HG03558 (cell line): ENCODE data around the gene MTA1.
A peak's percentile ranks its signal among the peaks of the same experiment; 100 is the strongest.

Experiments
- ATAC-seq: cut with Tn5 transposase; IDR thresholded peaks from one replicate; pipeline ENCODE4 v1.9.1; 2021; ENCODE audit warnings: moderate number of reproducible peaks; ENCODE audit not compliant: unreplicated experiment; ENCODE audit errors: extremely low read depth

MTA1 gene

DNA sequence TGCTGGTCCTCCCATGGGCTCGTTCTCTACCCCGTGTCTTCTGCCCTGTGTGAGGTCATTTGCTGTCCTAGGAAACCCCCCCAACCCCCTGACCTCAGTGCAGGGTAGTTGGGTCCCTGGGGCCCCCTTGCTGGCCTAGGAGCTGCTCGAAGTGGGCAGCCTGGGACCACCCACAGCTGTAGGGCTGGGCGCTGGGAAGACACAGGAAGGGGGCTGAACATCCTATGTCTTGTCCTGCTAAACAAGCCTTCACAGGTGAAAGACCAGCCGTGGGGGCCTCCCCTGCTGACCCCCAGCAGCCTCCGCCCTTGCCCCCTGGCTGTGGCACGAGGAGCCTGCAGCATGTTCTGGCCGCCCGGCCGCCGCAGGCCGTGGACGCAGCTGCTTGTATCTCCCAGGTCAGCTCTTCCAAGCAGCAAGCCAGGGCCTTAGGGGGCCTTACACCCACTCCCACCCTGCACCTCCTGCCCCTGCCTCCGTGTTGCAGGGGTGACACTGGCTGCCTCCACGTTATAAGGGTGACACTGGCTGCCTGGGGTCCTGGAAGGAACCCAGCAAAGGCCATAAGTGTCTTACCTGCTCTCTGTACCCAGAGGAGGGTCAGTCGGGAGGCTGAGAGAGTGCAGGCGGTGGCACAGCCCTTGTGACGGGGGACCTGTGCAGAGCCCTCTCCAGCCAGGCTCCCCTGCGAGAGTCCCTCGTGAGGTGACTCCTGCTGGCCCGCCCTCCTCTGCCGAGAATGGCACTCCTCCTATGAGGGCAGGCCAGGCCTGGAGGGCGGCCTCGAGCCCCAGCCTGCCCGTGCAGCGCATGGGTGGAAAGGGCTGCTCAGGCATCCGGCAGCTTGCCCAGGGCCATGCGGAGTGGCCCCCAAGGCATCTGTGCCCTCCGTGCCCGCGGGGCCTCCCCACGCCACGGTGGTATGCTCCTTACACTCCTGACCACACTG is 32.8 kb upstream of the MTA1 start:
- no peak for ATAC-seq

DNA sequence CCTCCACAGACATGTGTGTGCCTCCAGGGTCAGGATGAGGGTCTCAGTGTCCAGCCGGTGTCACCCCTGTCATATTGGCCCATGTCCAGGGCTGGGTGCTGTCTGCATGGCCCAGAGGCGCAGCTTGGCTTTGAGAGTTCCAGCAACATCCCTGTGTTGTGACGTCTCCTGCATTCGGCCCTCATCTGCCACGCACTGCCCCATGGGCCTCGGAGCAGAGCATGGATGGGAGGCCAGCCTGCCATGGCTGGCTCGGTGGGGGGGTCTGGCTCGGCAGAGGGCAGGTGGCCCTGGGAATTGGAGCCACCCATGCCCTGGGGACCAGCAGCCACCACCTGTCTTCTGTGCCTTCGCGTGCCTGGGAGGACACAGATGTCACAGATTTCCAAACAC is 32.1 kb upstream of the MTA1 start:
- ATAC-seq: no peak

DNA sequence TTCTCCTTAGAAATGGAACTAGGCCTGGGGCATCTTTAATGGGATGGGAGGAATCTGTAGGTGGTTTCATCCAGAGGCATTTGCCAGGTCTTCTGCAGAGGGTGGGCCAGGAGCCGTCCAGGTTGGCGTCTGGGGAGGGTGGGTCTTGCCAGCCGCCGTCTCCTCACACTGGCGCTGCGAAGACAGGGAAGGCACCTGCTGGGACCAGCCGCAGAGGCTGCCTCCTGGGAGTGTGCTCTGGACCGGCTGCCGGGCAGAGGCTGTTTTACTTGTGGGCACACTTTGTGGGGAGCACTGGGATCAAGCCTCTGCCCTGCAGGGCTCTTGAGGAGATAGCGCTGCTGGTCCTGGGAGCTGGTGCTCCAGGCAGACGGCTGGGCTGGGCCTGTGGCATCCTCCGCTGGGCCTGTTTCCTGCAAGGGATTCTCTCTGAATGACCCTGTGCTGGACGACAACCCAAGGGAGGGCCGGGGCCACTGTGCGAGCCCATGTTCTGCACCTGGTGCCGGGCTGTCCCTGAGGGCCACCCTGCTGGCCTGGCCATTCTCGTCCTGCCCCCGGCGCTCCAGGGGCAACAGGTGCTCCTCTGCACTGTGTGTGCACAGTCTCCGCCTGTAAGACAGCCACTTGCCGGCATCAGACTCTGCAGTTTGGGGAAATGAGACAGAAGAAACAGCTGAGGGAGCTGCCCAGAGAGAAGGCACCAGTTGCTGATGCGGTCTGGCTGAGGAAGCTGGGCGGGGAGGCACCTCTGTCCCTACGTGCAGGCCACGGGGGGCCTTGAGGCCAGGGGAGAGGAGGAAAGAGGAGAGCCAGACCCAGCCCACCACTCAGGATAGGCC is 31.3 kb upstream of the MTA1 start:
- no peak for ATAC-seq

DNA sequence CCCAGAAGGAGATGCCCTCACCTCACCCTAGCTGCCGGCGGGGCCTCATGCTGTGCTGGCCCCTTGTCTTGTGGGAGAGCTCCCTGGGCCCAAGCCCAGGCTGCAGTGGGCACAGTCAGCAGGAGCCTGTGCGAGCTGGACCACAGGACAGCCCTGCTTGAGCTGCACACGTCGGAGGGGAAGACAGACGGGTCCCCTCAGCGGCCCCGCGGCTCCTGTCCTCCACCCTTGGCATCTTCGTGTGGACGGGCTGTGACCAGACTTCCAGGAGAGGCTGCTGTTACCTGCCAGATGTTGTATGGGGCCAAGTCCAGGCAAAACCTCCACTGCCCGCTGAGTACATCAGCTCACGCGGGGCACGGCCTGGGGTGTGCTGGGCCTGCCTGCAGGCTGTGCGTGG is 30.7 kb upstream of the MTA1 start:
- ATAC-seq: no peak

DNA sequence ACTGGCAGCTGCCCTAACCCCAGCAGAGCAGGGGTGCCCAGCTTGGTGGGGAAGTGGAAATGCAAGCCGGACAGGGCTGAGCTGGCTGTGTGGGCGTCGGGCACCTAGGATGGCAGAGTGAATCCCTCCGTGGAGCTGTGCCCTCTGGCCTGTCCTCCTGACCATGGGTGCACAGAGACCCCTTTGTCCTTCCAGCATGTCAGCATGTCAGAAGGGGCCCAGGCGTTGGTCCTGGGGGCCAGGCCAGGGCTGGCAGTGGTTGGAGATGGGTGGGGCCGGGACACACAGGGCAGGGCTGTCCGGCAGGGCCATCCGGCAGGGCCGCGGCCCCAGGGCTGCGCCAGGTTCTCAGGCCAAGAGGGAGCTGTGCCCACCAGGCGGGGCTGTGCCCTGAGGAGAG is 30.1 kb upstream of the MTA1 start:
- no peak for ATAC-seq

DNA sequence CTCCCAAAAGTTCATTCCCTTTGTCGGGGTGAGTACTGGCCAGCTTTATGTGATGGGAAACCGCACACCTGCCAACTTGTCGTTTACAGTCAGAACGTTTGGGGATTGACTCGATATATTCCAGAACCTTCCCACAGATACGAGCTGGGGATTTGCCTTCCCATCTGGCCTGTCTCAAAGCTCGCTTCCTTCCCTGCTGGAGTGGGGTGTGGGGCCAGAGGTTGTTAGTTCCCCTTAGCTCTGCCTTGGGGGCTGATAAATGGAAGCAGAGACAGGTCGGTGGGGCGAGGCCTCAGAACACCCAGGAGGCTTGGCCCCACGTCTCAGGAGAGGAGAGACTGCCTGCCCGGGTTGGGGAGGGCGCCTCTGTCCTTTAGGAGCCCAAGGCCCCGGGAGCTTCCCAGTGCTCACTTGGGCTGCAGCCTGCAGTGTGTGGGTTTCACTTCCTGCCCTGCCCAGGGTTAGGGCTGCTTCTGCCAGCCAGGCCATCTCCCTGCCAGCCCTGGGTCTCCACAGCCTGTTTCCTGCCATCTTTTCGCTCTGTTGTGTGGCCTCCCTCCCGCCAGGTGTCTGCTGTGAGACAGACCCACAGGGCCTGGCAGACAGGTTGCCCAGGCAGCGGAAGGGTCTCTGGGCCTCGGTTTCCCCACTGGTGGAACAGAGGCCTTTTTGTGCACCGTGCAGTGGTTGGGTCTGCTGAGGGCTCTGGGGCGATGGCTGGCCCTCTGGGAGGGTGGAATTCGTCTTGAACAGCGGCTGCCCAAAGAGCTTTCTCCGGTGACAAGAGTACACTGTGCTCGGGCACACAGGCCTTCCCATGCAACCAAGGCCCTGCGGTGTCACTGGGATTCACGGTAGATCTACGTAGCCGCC is 29.4 kb upstream of the MTA1 start:
- no peak for ATAC-seq

DNA sequence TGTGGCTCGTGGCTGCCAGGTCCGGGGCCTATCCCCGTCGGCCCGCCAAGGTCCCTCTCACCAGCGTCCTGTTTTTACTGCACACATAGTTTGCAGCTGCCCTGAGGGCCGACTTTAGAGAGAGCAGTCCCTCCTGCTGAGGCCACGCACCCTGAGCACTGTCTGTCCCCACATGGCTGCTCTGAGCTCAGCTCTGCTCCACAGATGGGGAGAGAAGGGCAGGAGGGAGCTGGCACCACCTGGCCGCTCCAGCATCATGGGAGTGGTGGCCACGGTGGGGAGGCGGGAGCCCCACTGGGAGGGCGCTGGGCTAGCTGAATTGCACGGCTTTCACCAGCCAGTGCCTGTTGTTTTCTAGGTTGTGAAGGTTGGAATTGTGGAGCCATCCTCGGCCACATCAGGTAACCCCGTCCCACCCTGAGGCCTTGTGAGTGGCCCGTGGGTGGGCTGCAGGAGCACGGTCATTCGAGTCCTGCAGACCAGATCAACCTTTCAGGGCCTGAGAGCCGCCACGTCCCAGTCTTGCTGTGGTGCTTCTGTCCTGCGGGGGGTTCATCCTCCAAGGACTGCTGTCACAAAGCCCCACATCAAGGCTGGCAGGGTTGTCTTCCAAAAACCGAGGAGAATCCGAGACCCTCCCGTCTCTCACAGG is 28.7 kb upstream of the MTA1 start:
- ATAC-seq: no peak

DNA sequence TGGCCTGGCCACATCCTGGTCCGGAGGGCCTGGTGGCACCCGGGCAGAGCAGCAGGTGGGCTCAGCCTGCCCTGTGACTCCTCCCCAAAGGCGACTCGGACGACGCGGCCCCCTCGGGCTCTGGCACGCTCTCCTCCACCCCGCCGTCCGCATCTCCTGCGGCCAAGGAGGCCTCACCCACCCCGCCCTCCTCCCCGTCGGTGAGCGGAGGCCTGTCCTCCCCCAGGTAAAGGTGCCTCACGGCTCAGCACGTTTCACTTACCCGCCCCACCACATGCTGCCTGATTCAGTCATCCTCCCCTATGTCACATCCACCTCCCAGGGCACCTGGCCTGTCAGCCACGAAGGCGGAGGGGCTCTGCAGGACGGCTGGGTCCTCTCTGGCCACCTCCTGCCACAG is 28.1 kb upstream of the MTA1 start:
- ATAC-seq: no peak

DNA sequence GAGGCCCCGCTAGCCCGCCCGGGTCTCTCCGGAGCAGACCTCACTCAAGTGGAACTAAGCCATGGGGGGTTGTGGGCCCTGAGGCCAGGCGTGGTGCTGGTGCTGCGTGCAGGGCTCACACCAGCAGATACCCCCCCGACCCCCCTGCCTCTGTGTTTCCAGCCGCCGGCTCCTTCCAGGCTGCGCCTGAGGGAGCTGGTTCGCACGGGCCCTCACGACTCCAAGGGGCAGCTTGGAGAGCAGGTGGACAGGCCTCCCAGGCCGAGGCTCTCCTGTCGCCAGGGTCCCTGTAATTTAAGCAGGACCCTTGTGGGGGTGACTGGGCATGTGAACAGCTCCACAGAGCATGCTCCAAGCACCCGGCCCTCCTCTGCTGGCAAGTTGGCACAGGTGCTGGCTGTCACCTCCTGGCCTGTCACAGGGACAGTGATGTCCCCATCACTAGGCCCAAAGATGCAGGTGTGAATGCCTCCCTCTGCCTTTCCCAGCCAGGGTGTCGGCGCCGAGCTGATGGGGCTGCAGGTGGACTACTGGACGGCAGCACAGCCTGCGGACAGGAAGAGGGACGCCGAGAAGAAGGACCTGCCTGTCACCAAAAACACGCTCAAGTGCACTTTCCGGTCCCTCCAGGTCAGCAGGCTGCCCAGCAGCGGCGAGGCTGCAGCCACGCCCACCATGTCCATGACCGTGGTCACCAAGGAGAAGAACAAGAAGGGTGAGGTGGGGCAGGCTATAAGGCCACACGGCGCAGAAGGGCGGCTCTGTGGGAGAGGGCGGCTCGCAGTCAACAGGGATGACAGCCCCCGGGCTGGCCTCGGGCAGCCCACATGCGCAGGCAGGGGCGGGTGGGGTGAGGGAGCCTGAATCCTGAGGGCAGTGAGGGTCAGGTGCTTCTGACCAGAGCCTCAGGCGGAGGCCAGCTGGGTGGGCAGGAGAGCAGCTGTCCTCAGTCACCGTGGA is 27.2 kb upstream of the MTA1 start:
- no peak for ATAC-seq

DNA sequence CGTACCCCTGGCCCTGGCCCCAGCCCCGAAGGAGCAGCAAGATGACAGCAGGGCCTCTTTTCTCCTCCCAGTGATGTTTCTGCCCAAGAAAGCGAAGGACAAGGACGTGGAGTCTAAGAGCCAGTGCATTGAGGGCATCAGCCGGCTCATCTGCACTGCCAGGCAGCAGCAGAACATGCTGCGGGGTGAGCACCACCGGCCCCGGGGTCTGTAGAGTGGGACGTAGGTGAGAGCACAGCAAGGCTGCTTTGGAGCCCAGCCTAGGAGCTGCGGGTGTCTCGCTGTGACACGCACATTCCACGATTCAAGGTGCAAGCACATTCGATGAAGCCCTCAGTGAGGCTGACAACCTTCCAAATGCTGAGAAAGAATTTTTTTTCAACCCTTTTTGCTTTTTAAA is 26.5 kb upstream of the MTA1 start:
- ATAC-seq: no peak

DNA sequence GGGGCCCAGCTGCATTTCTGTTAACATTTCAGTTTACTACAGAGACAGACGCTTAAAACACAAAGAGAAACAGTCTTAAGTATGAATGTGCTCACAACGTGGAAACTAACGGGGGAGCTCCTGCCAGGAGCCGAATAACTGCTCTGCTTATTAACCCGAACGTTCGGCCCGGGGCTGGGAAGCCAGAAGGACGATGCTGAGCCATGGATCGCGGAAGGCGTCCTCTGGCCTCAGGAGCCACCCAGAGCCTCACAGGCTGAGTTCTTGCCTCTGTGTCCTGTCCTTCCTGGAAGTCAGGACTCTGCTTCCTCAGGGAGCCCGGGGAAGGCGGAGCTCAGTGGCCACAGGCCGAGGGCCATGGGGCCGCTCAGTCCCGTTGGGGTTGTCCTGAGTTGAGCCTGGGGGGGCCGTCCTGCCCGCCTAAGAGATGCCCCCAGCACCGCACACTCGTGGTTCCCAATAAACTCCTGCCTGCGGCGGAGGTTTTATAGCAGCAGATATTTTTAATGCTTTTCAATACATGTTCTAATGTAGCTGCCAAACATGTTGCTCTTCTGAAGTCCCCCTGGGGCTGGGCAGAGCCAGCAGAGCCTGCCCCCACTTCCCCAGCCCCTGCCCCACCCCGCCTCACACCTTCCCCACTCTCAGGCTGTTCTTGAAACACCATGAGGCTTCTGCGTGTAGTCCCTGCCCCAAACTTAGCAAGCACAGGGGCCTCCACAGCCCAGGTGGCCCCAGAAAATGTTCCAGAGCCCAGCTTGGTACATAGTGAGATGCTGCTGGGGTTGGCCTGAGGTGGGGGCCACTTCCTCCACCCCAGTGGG is 24.7 kb upstream of the MTA1 start:
- no peak for ATAC-seq

DNA sequence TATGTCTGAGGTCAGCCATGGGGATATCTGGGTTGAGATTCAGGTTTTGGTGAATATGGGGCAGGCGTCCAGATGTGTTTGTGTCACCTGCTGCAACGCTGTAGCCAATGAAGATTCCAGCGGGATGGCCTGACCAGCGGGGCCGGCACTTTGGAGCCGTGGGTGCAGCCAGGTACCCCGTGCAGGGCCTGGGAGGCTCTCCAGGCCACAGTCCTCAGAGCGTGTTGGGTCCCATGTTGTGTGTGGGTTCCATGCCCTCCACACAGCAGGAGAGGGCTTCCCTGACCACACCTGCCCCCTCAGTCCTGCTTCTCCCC is 24.1 kb upstream of the MTA1 start:
- no peak for ATAC-seq

DNA sequence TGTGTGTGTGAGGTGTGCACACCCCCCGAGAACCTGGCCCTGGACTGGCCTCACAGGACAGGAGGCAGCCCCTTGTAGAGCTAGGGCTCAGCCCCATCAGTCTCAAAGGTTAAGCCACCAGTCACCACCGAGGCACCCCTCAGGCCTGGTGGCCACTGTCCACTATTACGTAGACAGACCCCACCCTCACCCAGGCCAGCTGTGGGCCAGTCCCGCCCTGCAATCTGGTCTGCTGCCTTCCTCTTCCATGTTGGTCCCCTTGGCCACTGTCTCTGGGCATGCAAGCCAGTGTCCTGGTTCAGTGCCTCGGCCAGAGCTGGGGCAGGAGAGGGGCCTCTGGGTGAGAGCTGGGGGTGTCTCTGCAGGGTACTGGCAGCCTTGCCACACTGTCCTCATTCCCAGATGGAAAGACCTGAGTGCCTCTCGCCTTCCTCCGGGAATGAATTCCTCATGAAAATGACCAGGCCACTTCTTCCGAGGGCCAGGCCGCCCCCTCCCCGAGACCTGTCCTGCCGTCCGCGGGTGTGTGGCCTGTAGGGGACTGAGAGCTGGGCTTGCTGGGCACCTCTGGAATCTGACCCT is 22.2 kb upstream of the MTA1 start:
- ATAC-seq: no peak

DNA sequence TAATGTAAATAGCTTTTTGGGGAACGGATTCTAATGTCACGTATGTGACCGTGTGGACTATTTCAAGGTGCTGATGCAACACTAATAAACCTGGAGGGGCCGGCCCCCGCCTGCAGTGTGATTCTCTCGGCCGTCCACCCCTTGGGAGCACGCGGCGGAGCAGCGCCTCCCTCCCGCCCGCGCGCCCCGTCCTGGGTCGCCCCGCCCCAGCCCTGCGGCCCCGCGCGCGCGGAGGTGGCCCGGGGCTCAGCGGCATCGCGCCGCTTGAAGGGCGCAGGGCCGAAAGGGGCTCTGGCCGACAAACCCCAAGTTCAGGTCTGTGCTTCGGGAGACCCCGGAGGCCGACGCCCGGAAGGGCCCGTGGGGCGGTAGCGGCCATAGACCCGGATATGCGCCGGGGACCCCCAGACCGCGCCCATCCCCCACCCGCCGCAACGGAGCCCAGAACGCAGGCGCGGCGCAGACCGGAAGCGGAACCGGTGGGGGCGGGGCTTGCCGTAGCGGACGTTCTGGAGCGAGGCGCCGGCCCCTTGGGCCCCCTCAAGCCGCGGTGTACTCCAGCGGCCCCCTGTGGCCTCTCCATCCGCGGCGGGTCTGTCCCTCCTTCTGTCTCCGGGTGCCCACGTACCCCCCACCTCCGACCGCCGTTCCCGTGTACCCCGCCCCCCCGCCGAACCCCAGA is 21.4 kb upstream of the MTA1 start, which contains the start of gene TEX22:
TSS of gene TEX22 (plus strand) at position 495 of the 682 bp plus-strand sequence. CDS start 803 bp downstream, outside the sequence.
- ATAC-seq: peak; percentile 49

DNA sequence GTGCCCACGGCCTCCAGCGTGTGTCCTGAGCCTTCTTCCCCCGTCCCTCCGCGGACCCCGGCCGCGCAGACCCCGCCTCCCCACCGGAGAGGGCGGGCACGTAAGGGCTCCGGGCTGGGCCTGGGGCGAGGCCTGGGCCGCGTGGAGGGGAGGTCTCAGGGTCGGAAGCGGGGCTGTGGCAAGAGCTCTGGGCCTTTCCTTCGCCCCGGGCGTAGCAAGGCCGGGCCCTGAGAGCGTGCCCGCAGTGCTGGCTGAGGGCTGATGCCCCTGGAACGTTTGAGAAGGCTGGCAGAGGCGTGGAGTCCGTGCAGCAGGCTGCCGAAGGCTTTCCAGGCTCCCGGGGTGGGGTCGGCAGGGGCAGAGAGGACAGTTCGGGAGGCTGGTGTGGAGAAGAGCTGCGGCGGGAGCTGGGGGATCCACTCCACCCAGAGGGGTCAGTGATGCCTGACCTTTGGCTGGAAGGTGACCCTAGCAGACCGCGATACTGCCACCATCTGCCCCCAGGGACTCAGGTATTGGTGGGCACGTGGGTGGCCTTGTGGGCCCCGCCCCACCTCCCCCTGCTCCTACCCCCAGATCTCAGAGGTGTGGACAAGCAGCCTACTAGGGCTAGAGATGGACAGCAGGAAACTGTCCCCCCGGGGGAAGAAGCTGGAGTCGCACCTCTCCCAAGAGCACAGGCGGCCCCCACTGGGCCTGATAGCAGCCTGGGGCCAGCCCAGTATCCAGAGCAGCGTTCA is 20.7 kb upstream of the MTA1 start:
- ATAC-seq: no peak

DNA sequence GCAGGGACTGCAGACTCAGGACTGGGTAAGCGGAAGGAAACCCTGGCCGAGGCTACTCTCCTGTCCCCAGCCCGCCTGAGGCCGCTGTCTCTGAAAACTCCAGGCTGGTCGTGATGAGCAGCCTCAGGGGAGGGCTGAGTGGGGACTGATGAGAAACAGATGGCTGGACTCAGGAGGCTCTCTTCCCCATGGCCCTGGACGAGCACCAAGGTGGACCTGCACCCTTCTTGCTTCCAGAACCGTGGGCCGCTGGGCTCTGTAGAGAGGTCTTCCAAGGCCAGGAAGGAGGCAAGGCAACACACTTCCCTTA is 20.2 kb upstream of the MTA1 start:
- no peak for ATAC-seq

DNA sequence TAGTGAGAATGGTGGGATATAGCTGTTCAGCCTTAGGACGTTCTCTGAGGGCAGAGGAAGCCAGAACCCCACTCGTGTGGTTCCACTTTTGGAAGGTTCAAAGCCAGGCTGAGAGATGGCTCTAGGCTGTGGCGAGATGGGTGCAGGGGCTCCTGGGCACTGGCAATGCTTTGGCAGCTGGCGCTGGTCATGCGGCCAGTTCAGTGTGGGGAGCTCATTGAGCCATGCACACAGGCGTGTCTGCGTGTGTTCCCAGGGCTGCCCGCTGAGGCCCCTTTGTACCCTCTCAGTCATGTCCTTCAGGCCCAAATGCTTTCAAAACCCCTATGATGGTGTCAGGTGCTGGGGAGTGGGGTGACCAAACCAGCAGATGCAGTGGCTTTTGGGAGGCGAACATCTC is 19.6 kb upstream of the MTA1 start:
- no peak for ATAC-seq
